Astrocyte (in vitro differentiated cells and primary cell): Measurements from ENCODE around the gene PAX3. TPM values are rescaled to one million over a fixed set of nuclear protein-coding genes. Genes with fewer than 3 reads are reported as not detected.

ENCODE experiments used
- DNase-seq: peaks from one replicate; pipeline ENCODE4 v3.0.0-alpha.2; 2010; ENCODE audit warnings: low read depth
- FAIRE-seq: peaks from 2 replicates; lab custom pipeline; 2011; peaks lifted over from hg19 to GRCh38; lab: Jason Lieb, UNC
- H2AFZ ChIP-seq: 2 replicates; pipeline ENCODE4 v1.6.0; 2012; ENCODE audit warnings: low read depth, low read length, inconsistent platforms
- H3K27ac ChIP-seq: 2 replicates; pipeline ENCODE4 v1.5.1; 2011; ENCODE audit warnings: low read depth, low read length, inconsistent platforms
- H3K27me3 ChIP-seq: 2 replicates; pipeline ENCODE4 v1.6.0; 2011; ENCODE audit warnings: low read length, inconsistent platforms; ENCODE audit not compliant: insufficient read depth
- H3K36me3 ChIP-seq: 2 replicates; pipeline ENCODE4 v1.5.1; 2011; ENCODE audit warnings: low read length, inconsistent platforms; ENCODE audit not compliant: insufficient read depth
- H3K4me1 ChIP-seq: 2 replicates; pipeline ENCODE4 v1.5.1; 2011; ENCODE audit warnings: low read length, inconsistent platforms; ENCODE audit not compliant: insufficient read depth
- H3K4me2 ChIP-seq: 2 replicates; pipeline ENCODE4 v1.6.0; 2012; ENCODE audit warnings: low read length, inconsistent platforms
- H3K4me3 ChIP-seq: 2 replicates; pipeline ENCODE4 v1.5.1; 2011; ENCODE audit warnings: low read depth, mild to moderate bottlenecking, low read length, inconsistent platforms; ENCODE audit not compliant: insufficient read depth
- H3K79me2 ChIP-seq: 2 replicates; pipeline ENCODE4 v1.6.0; 2012; ENCODE audit warnings: mild to moderate bottlenecking, low read length, inconsistent platforms; ENCODE audit not compliant: insufficient read depth
- H3K9ac ChIP-seq: 2 replicates; pipeline ENCODE4 v1.6.0; 2012; ENCODE audit warnings: mild to moderate bottlenecking, low read length, inconsistent platforms
- H3K9me3 ChIP-seq: 2 replicates; pipeline ENCODE4 v1.5.1; 2012; ENCODE audit warnings: low read depth, mild to moderate bottlenecking, low read length, inconsistent platforms; ENCODE audit not compliant: insufficient read depth
- H4K20me1 ChIP-seq: 2 replicates; pipeline ENCODE4 v1.6.0; 2012; ENCODE audit warnings: low read length, inconsistent platforms; ENCODE audit not compliant: insufficient read depth
- H3K27ac Mint-ChIP-seq: one replicate; pipeline ENCODE4 v1.8.0; 2021; ENCODE audit warnings: mild to moderate bottlenecking, mixed read lengths; ENCODE audit not compliant: unreplicated experiment
- H3K27me3 Mint-ChIP-seq: one replicate; pipeline ENCODE4 v1.8.0; 2021; ENCODE audit warnings: low read depth, mixed read lengths; ENCODE audit not compliant: unreplicated experiment
- H3K36me3 Mint-ChIP-seq: one replicate; pipeline ENCODE4 v1.8.0; 2021; ENCODE audit warnings: low read depth, mixed read lengths; ENCODE audit not compliant: unreplicated experiment
- H3K4me1 Mint-ChIP-seq: one replicate; pipeline ENCODE4 v1.8.0; 2021; ENCODE audit warnings: low read depth, mixed read lengths; ENCODE audit not compliant: unreplicated experiment
- H3K4me3 Mint-ChIP-seq: one replicate; pipeline ENCODE4 v1.8.0; 2021; ENCODE audit warnings: mild to moderate bottlenecking, moderate library complexity, mixed read lengths; ENCODE audit not compliant: unreplicated experiment
- H3K9me3 Mint-ChIP-seq: one replicate; pipeline ENCODE4 v1.8.0; 2021; ENCODE audit warnings: mild to moderate bottlenecking, mixed read lengths; ENCODE audit not compliant: unreplicated experiment
- CTCF ChIP-seq: IDR thresholded peaks from 2 replicates; pipeline ENCODE4 v1.5.1; 2011; ENCODE audit warnings: low read depth, mild to moderate bottlenecking, inconsistent platforms, low read length, moderate library complexity; ENCODE audit not compliant: insufficient read depth
- EZH2 ChIP-seq: IDR thresholded peaks from 2 replicates; pipeline ENCODE4 v1.6.1; 2012; ENCODE audit warnings: mild to moderate bottlenecking, low read length, inconsistent platforms; ENCODE audit not compliant: insufficient read depth
- total RNA-seq: library from RNA; stranded (reverse); gene quantifications from 2 replicates; pipeline ENCODE4 v1.2.1, GENCODE V29; 2021

The PAX3 gene
- total RNA-seq, 1 donor from 2014 or later, result not detected

- FAIRE-seq (no peak), DNase-seq (no peak)
- no peaks in the 10 kb centered on the region for H3K36me3 ChIP-seq
- H3K9me3 Mint-ChIP-seq, result no peaks in the 10 kb centered on the region
- no peak overlapping the region for H3K4me3 Mint-ChIP-seq
- no peak overlapping the region for H3K9ac ChIP-seq
- H3K4me1 ChIP-seq, result no peaks in the 10 kb centered on the region
- no peaks in the 10 kb centered on the region for H4K20me1 ChIP-seq
- no peaks in the 10 kb centered on the region for H3K27me3 ChIP-seq
- H2AFZ ChIP-seq, result no peak overlapping the region
- H3K27ac Mint-ChIP-seq, result no peak overlapping the region
- H3K79me2 ChIP-seq, result no peaks in the 10 kb centered on the region
- no peaks in the 10 kb centered on the region for H3K9me3 ChIP-seq
- H3K27me3 Mint-ChIP-seq, result peaks cover 2% of the 10 kb centered on the region
- H3K4me1 Mint-ChIP-seq, result no peaks in the 10 kb centered on the region
- H3K27ac ChIP-seq, result no peak overlapping the region
- H3K4me3 ChIP-seq, result no peak overlapping the region
- H3K36me3 Mint-ChIP-seq, result no peaks in the 10 kb centered on the region
- no peak overlapping the region for H3K4me2 ChIP-seq
- TF ChIP-seq CTCF, result no peak
- no peak for TF ChIP-seq EZH2
Observed at GRCh38 chr2:222160944-222161343, 137.9 kb downstream of the PAX3 start.

- no peak for DNase-seq
- no peak overlapping the region for H3K9ac ChIP-seq
- H3K36me3 Mint-ChIP-seq, result no peaks in the 10 kb centered on the region
Observed at GRCh38 chr2:222160125-222160524, 138.7 kb downstream of the PAX3 start.

More at GRCh38 chr2:222160125-222160524, 138.7 kb downstream of the PAX3 start:
- TF ChIP-seq CTCF (no peak), EZH2 (no peak)
- no peak overlapping the region for H3K4me3 ChIP-seq
- Mint-ChIP-seq H3K4me3 (no peak overlapping the region), H3K4me1 (no peaks in the 10 kb centered on the region), H3K27ac (no peak overlapping the region), H3K9me3 (no peaks in the 10 kb centered on the region), H3K27me3 (peaks cover 2% of the 10 kb centered on the region)
- no peaks in the 10 kb centered on the region for H3K79me2 ChIP-seq
- no peaks in the 10 kb centered on the region for H3K4me1 ChIP-seq
- H3K4me2 ChIP-seq, result no peak overlapping the region
- no peaks in the 10 kb centered on the region for H3K9me3 ChIP-seq
- H3K27me3 ChIP-seq, result no peaks in the 10 kb centered on the region
- H2AFZ ChIP-seq, result no peak overlapping the region
- no peak overlapping the region for H3K27ac ChIP-seq
- no peak for FAIRE-seq
- H3K36me3 ChIP-seq, result no peaks in the 10 kb centered on the region
- no peaks in the 10 kb centered on the region for H4K20me1 ChIP-seq
